Measurements from ENCODE around the gene ISG20. TPM values are rescaled to one million over a fixed set of nuclear protein-coding genes. Genes with fewer than 3 reads are reported as not detected.

Gene ISG20
- total RNA-seq, 1 experiment from 2014 or later = 1.8 TPM

DNA sequence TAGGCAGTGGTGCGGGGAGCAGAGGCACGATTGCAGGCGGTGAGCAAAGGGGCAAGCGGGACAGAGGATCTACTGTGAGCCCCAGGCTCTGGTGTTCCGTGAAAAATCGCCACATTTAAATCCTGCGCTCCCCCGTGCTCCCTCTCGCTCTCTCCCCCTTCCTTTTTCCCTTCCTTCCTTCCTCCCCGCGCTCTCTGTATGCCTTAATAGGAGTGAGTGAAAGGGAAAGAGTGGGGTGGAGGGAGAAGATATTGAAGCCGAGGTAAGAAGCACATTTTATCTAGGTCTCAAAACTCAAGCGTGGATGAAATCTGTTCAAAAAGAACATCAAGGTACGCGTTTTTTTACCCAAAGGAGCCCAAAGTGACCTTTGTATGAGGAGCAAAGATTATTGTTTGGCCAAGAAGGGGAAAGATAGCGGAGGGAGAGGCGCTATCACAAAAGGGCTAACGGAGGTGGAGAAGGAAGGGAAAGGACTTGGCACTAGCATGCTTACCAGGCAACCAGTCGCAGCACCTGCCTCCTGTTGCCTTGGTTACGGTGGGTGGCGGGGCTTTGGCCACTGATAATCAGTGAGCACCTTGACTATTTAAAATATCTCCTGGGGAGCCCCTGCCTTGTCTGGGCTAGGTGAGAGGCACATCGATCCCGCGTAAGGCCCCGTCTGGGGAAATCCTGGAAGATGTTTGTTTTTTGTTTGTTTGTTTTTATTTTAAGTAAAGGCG is 32.6 kb upstream of the ISG20 start:
- Histone ChIP-seq H3K27ac (ENCODE audit: low read depth, low read length, poor library complexity, severe bottlenecking) (no peak overlapping the region), H3K4me3 (ENCODE audit: low read depth, low read length, poor library complexity, severe bottlenecking) (no peak overlapping the region), H3K4me1 (ENCODE audit: insufficient read depth, low read length, poor library complexity, severe bottlenecking) (peaks cover 4% of the 10 kb centered on the region), H3K27me3 (replicated peaks; ENCODE audit: insufficient read depth, low read depth, low read length, poor library complexity) (peaks cover 79% of the 10 kb centered on the region), H3K36me3 (ENCODE audit: insufficient read depth, low read length, poor library complexity, severe bottlenecking) (no peaks in the 10 kb centered on the region), H3K9me3 (ENCODE audit: low read depth, low read length, poor library complexity, severe bottlenecking) (no peaks in the 10 kb centered on the region)
- intact Hi-C loops (cut with micrococcal nuclease; ENCODE audit: unreplicated experiment) = no loop called here
- TF ChIP-seq, protein P1, sequence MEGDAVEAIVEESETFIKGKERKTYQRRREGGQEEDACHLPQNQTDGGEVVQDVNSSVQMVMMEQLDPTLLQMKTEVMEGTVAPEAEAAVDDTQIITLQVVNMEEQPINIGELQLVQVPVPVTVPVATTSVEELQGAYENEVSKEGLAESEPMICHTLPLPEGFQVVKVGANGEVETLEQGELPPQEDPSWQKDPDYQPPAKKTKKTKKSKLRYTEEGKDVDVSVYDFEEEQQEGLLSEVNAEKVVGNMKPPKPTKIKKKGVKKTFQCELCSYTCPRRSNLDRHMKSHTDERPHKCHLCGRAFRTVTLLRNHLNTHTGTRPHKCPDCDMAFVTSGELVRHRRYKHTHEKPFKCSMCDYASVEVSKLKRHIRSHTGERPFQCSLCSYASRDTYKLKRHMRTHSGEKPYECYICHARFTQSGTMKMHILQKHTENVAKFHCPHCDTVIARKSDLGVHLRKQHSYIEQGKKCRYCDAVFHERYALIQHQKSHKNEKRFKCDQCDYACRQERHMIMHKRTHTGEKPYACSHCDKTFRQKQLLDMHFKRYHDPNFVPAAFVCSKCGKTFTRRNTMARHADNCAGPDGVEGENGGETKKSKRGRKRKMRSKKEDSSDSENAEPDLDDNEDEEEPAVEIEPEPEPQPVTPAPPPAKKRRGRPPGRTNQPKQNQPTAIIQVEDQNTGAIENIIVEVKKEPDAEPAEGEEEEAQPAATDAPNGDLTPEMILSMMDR (conservative IDR thresholded peaks at IDR 0.05; ENCODE audit: low read depth, low read length) = no peak
- no peak for TF ChIP-seq EZH2 (IDR thresholded peaks at IDR 0.05; ENCODE audit: borderline replicate concordance, low read depth, low read length, poor library complexity, severe bottlenecking)
- BruUV-seq (replicated peaks) = no TSS peak
- no peak for DNase-seq (ENCODE audit: low spot score)
- CTCF ChIA-PET = no interaction called here
- POLR2A ChIA-PET (ENCODE audit: low non-redundant PET) = no interaction called here

DNA sequence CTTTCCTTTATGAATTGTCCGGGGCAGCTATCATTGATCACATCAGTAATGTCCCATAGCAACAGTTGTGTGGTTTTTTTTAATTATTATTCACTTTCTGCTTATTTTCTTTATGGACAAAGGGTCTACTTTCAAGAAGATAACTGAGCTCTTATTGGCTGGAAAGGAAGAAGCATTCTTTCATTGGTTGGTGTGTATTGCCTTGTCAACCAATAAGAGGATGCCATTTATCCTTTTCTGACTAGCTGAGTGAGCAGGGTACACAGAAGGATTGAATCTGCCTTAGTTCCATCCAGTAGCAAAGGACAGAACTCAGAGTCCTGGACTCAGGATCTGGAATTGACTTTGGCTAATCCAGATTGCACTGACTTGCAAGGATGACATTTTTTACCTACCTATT is 30.9 kb upstream of the ISG20 start:
- no peak for DNase-seq (ENCODE audit: low spot score)
- Histone ChIP-seq H3K27ac (ENCODE audit: low read depth, low read length, poor library complexity, severe bottlenecking) (no peak overlapping the region), H3K36me3 (ENCODE audit: insufficient read depth, low read length, poor library complexity, severe bottlenecking) (no peaks in the 10 kb centered on the region), H3K9me3 (ENCODE audit: low read depth, low read length, poor library complexity, severe bottlenecking) (no peaks in the 10 kb centered on the region), H3K27me3 (replicated peaks; ENCODE audit: insufficient read depth, low read depth, low read length, poor library complexity) (peaks cover 69% of the 10 kb centered on the region), H3K4me3 (ENCODE audit: low read depth, low read length, poor library complexity, severe bottlenecking) (no peak overlapping the region), H3K4me1 (ENCODE audit: insufficient read depth, low read length, poor library complexity, severe bottlenecking) (peaks cover 4% of the 10 kb centered on the region)
- CTCF ChIA-PET = no interaction called here
- TF ChIP-seq, protein P1 (conservative IDR thresholded peaks at IDR 0.05; ENCODE audit: low read depth, low read length) = no peak
- TF ChIP-seq EZH2 (IDR thresholded peaks at IDR 0.05; ENCODE audit: borderline replicate concordance, low read depth, low read length, poor library complexity, severe bottlenecking) = no peak
- POLR2A ChIA-PET (ENCODE audit: low non-redundant PET) = no interaction called here
- intact Hi-C loops (cut with micrococcal nuclease; ENCODE audit: unreplicated experiment) = no loop called here
- no TSS peak for BruUV-seq (replicated peaks)

DNA sequence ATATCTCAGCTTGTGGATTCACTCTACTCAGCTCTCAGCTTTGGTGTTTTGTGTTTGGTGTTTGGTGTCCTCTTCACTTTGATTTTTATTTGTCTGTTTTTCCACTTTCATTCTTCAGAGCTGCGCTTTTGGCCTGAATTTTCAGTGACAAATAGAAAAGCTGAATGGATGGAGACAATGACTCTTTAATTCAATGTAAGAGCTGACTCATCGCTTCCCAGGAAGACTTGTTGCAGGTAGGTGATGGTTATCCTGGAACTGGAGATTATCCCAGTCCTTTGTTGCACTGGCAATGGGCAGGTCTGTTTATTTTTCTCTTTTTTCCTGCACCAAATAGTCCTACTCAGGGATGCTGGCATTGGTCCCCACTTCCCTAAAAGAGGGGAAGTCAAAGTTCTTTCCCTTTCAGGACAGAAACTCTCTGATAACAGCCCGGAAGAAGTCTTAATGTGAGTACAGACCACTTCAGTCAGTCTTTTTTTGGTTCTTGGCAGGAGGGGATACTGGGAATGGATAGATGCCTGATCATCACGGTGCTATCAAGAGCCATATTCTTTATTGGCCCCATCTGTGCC is 30.1 kb upstream of the ISG20 start:
- DNase-seq (ENCODE audit: low spot score) = no peak
- peaks cover 61% of the 10 kb centered on the region for H3K27me3 ChIP-seq (replicated peaks; ENCODE audit: insufficient read depth, low read depth, low read length, poor library complexity)
- no peak for TF ChIP-seq EZH2 (IDR thresholded peaks at IDR 0.05; ENCODE audit: borderline replicate concordance, low read depth, low read length, poor library complexity, severe bottlenecking)
- TF ChIP-seq, protein P1 (conservative IDR thresholded peaks at IDR 0.05; ENCODE audit: low read depth, low read length) = no peak
- no peak overlapping the region for H3K27ac ChIP-seq (ENCODE audit: low read depth, low read length, poor library complexity, severe bottlenecking)
- intact Hi-C loops (cut with micrococcal nuclease; ENCODE audit: unreplicated experiment) = no loop called here
- H3K4me3 ChIP-seq (ENCODE audit: low read depth, low read length, poor library complexity, severe bottlenecking) = no peak overlapping the region
- H3K4me1 ChIP-seq (ENCODE audit: insufficient read depth, low read length, poor library complexity, severe bottlenecking) = peaks cover 4% of the 10 kb centered on the region
- H3K9me3 ChIP-seq (ENCODE audit: low read depth, low read length, poor library complexity, severe bottlenecking) = no peaks in the 10 kb centered on the region
- H3K36me3 ChIP-seq (ENCODE audit: insufficient read depth, low read length, poor library complexity, severe bottlenecking) = no peaks in the 10 kb centered on the region
- BruUV-seq (replicated peaks) = no TSS peak
- POLR2A ChIA-PET (ENCODE audit: low non-redundant PET) = no interaction called here
- CTCF ChIA-PET = no interaction called here
